Prostate gland (tissue), 2 donors: ENCODE measurements around the gene TAPBPL. TPM values are rescaled to one million over a fixed set of nuclear protein-coding genes. Genes with fewer than 3 reads are reported as not detected.

Source experiments
- DNase-seq: peaks from one replicate; pipeline ENCODE4 v3.0.0-alpha.2; 2019; ENCODE audit warnings: low spot score
- H3K27ac ChIP-seq, 2 donors: fragments of 200-600 bp; sonication (generic); 2 replicates each; pipeline ENCODE4 v1.5.1; 2017 to 2019
- H3K27me3 ChIP-seq: fragments of 200-600 bp; sonication (generic); replicated peaks from 2 replicates; pipeline ENCODE4 v1.5.1; 2019; ENCODE audit not compliant: insufficient read depth
- H3K36me3 ChIP-seq, 2 donors: fragments of 200-600 bp; sonication (generic); 1 replicate in 1 of 2; 2 replicates in 1 of 2; pipeline versions ENCODE4 v1.5.1 to v1.8.1; 2017 to 2019
- H3K4me1 ChIP-seq: fragments of 200-600 bp; sonication (generic); replicated peaks from 2 replicates; pipeline ENCODE4 v1.5.1; 2019
- H3K4me3 ChIP-seq, 2 donors: fragments of 200-600 bp; sonication (generic); 2 replicates each; pipeline ENCODE4 v1.5.1; 2017 to 2019
- H3K9me3 ChIP-seq: fragments of 200-600 bp; sonication (generic); 2 replicates; pipeline ENCODE4 v1.5.1; 2017
- POLR2A ChIP-seq: fragments of 450-650 bp; IDR thresholded peaks from one replicate; pipeline ENCODE4 v1.6.1; 2016; ENCODE audit warnings: antibody characterized with exemption, mild to moderate bottlenecking
- POLR2AphosphoS5 ChIP-seq: sonication (generic); formaldehyde crosslinking; IDR thresholded peaks from one replicate; pipeline ENCODE4 v1.6.1; 2017; ENCODE audit warnings: antibody characterized with exemption
- whole genome bisulfite sequencing: methylation state at CpG from one replicate; pipeline ENCODE4 v1.1.5; 2018; 5-methylcytosine and 5-hydroxymethylcytosine counted together
- intact Hi-C: fragments of 100-400 bp; cut with DNase I; formaldehyde crosslinking; loops from one replicate; pipeline ENCODE4 v1.14.2; 2022
- total RNA-seq, 2 donors: library from RNA; depleted of rRNA; stranded (reverse); fragments of >200 nt; gene quantifications; one replicate each; pipeline ENCODE4 v1.1.0, GENCODE V29; 2016
- TF ChIP-seq, protein P1 (sequence below), 4 experiments: fragments of 200-600 bp in 2 of 4; fragments of 450-650 bp in 2 of 4; sonication (generic) in 2 of 4; IDR thresholded peaks; 1 replicate in 3 of 4; 2 replicates in 1 of 4; pipeline ENCODE4 v1.5.1; 2016 to 2019; ENCODE audit warnings: antibody characterized with exemption in 4 of 4, mild to moderate bottlenecking in 2 of 4, moderate library complexity in 2 of 4

Gene TAPBPL
- total RNA-seq, 2 donors from 2014 or later, result 31.6 to 39.9 TPM

DNA sequence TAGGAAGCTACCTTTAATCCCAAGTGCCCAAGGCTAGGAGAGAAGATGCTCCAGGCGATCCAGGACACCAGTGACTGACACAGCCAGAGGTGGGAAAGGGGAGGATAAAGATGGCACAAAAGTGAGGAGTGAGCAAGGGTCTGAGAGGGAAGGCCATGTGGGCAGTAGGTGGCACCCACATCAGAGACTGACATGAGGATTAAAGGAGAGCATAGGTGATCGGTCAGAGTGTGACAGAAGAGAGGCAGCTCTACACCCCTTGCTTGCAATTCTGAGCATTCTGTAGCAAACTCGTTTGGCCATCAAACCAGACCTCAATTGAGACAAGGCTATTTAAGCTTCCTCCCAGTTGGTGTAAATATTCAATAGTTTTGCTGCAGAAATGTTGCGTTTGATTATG is 7.8 kb upstream of the TAPBPL start:
- intact Hi-C loops, result no loop called here
- no peak for DNase-seq
- no peaks in the 10 kb centered on the region for H3K27me3 ChIP-seq

DNA sequence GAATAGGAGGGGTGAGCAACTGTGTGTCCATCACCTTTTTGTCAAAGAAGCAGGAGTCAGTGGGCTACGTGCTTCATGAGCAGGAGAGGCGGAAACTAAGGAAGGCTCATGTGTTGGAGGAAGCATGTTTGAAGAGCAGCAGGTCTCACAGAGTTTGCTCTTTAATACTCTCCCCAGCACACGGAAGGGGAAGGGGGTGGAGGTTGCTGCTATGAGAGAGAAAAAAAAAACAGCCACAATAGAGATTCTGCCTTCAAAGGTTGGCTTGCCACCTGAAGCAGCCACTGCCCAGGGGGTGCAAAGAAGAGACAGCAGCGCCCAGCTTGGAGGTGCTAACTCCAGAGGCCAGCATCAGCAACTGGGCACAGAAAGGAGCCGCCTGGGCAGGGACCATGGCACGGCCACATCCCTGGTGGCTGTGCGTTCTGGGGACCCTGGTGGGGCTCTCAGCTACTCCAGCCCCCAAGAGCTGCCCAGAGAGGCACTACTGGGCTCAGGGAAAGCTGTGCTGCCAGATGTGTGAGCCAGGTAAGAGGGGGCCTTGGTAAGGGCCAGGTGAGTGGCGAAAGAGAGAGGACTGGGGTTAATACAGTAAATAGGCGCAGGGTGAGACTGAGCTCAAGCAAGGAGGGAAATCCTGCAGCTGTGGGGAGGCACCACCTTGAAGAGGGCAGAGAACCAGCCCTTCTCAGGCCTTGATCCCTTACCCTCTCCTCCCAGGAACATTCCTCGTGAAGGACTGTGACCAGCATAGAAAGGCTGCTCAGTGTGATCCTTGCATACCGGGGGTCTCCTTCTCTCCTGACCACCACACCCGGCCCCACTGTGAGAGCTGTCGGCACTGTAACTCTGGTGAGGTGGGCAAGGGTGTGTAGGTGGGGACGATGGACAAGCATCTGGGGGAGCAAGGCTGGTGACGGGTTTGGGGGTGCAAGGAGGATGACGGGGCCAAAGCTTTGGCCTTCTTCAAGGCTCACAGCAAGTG is 6.8 kb upstream of the TAPBPL start, which contains the start of gene CD27:
CD27 (plus strand) TSS at position 252 of the 985 bp plus-strand sequence; CDS start at position 393, 141 bp downstream.
- H3K27ac ChIP-seq, result no peak within 1 kb of the TSS
- TF ChIP-seq, protein P1, sequence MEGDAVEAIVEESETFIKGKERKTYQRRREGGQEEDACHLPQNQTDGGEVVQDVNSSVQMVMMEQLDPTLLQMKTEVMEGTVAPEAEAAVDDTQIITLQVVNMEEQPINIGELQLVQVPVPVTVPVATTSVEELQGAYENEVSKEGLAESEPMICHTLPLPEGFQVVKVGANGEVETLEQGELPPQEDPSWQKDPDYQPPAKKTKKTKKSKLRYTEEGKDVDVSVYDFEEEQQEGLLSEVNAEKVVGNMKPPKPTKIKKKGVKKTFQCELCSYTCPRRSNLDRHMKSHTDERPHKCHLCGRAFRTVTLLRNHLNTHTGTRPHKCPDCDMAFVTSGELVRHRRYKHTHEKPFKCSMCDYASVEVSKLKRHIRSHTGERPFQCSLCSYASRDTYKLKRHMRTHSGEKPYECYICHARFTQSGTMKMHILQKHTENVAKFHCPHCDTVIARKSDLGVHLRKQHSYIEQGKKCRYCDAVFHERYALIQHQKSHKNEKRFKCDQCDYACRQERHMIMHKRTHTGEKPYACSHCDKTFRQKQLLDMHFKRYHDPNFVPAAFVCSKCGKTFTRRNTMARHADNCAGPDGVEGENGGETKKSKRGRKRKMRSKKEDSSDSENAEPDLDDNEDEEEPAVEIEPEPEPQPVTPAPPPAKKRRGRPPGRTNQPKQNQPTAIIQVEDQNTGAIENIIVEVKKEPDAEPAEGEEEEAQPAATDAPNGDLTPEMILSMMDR (IDR thresholded peaks at IDR 0.05), result no peak
- TF ChIP-seq POLR2A (no peak), POLR2AphosphoS5 (no peak)
- no peaks in the 10 kb centered on the region for H3K4me1 ChIP-seq
- WGBS, result 87% methylated on average over 14 of the region's 16 CpGs
- intact Hi-C loops, result no loop called here
- no peak within 1 kb of the TSS for H3K4me3 ChIP-seq
- no peak for DNase-seq
- H3K36me3 ChIP-seq, result no peaks in the 10 kb centered on the region
- no peaks in the 10 kb centered on the region for H3K27me3 ChIP-seq
- no peaks in the 10 kb centered on the region for H3K9me3 ChIP-seq

More for the DNA sequence above, 7.8 kb upstream of the TAPBPL start:
- Histone ChIP-seq H3K9me3 (no peaks in the 10 kb centered on the region), H3K4me3 (no peak overlapping the region), H3K36me3 (no peaks in the 10 kb centered on the region), H3K27ac (no peak overlapping the region), H3K4me1 (no peaks in the 10 kb centered on the region)
- no peak for TF ChIP-seq POLR2A
- TF ChIP-seq POLR2AphosphoS5, result no peak
- TF ChIP-seq, protein P1 (IDR thresholded peaks at IDR 0.05), result no peak
- WGBS, result 82% methylated on average over 4 of the region's 4 CpGs

DNA sequence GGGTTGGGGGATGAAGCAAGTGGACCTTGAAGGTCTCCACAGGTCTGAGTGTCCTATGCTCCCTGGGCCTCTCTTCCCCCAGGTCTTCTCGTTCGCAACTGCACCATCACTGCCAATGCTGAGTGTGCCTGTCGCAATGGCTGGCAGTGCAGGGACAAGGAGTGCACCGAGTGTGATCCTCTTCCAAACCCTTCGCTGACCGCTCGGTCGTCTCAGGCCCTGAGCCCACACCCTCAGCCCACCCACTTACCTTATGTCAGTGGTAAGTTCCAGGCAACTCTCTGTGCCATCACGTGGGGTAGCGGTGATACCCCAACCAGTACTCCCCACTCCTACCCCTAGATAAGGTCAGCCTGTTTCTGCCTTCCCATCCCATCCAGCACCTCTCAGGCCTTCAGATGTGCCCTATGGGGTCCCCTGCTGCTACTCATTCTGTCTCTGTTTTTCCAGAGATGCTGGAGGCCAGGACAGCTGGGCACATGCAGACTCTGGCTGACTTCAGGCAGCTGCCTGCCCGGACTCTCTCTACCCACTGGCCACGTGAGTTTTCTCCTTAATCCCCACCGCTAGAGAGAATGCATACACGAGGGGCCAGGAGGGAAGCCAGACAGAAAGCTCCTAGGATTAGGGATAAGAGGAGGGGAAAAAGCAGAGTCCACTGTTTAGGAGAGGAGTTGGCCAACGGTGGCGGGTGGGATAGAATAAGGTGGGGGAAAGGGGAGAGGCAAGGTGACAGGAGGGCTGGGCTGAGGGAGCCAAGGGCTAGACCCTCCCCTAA is 1.6 kb upstream of the TAPBPL start:
- Histone ChIP-seq H3K4me1 (peaks cover 20% of the 10 kb centered on the region), H3K4me3 (peak overlapping the region; percentile 63), H3K36me3 (no peaks in the 10 kb centered on the region), H3K27ac (peak overlapping the region; percentile 96 to 99), H3K9me3 (no peaks in the 10 kb centered on the region), H3K27me3 (no peaks in the 10 kb centered on the region)
- intact Hi-C loops, result loop anchor here (5.0 kb wide), 1 partner anchor 42 kb away; the partner anchor contains the start of genes MRPL51 and NCAPD2
- no peak for DNase-seq
- TF ChIP-seq POLR2A (no peak), POLR2AphosphoS5 (no peak)
- TF ChIP-seq, protein P1 (IDR thresholded peaks at IDR 0.05), result no peak
- WGBS, result 53% methylated on average over 16 of the region's 16 CpGs

DNA sequence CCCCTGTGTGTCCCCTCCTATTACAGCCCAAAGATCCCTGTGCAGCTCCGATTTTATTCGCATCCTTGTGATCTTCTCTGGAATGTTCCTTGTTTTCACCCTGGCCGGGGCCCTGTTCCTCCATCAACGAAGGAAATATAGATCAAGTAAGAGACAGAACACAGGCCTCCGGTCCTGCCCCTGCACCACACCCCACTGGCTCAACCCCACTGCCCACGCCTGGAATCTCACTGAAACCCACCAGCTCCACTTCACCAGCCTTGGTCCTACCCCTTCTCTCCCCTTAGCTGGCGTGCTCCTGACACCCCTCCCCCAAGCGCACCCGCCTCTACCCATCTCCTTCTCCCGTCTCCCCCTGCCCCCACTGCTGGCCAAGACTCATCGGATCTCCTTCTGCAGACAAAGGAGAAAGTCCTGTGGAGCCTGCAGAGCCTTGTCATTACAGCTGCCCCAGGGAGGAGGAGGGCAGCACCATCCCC is 934 bp upstream of the TAPBPL start:
- Histone ChIP-seq H3K27me3 (no peaks in the 10 kb centered on the region), H3K4me3 (peak overlapping the region; percentile 63), H3K36me3 (no peaks in the 10 kb centered on the region), H3K9me3 (no peaks in the 10 kb centered on the region), H3K4me1 (peaks cover 20% of the 10 kb centered on the region), H3K27ac (peak overlapping the region; percentile 96 to 99)
- intact Hi-C loops, result loop anchor here (5.0 kb wide), 1 partner anchor 41 kb away; the partner anchor contains the start of genes MRPL51 and NCAPD2
- no peak for TF ChIP-seq POLR2A
- no peak for DNase-seq
- WGBS, result 2% methylated on average over 11 of the region's 11 CpGs
